Nephron progenitor cell (in vitro differentiated cells): Measurements from ENCODE around the gene GRIK4.

Source experiments
- DNase-seq: peaks from one replicate; pipeline ENCODE4 v3.0.0; 2021
- H3K27ac Mint-ChIP-seq: 2 replicates; pipeline ENCODE4 v1.8.0; 2021; ENCODE audit warnings: mild to moderate bottlenecking, moderate library complexity, mixed read lengths
- H3K27me3 Mint-ChIP-seq: 2 replicates; pipeline ENCODE4 v1.8.0; 2021; ENCODE audit warnings: mild to moderate bottlenecking, low read depth, mixed read lengths; ENCODE audit not compliant: poor library complexity
- H3K36me3 Mint-ChIP-seq: 2 replicates; pipeline ENCODE4 v1.8.0; 2021; ENCODE audit warnings: low read depth, mixed read lengths
- H3K4me1 Mint-ChIP-seq: 2 replicates; pipeline ENCODE4 v1.8.0; 2021; ENCODE audit warnings: mixed read lengths
- H3K4me3 Mint-ChIP-seq: 2 replicates; pipeline ENCODE4 v1.8.0; 2021; ENCODE audit warnings: mild to moderate bottlenecking, moderate library complexity, mixed read lengths
- H3K9me3 Mint-ChIP-seq: 2 replicates; pipeline ENCODE4 v1.8.0; 2021; ENCODE audit warnings: mild to moderate bottlenecking, moderate library complexity, mixed read lengths
- CTCF ChIP-seq: fragments of 200-600 bp; sonication (generic); IDR thresholded peaks from 2 replicates; pipeline ENCODE4 v1.5.0; 2021; ENCODE audit warnings: antibody characterized with exemption

Gene GRIK4

GRCh38 chr11:120766318-120766717, 254.8 kb downstream of the GRIK4 start:
- Mint-ChIP-seq H3K27ac (no peak overlapping the region), H3K4me3 (no peak overlapping the region), H3K4me1 (no peaks in the 10 kb centered on the region), H3K27me3 (peaks cover 2% of the 10 kb centered on the region), H3K36me3 (peaks cover 16% of the 10 kb centered on the region), H3K9me3 (peaks cover 62% of the 10 kb centered on the region)
- DNase-seq, result no peak
- TF ChIP-seq CTCF, result no peak

- H3K36me3 Mint-ChIP-seq, result peaks cover 16% of the 10 kb centered on the region
- H3K4me1 Mint-ChIP-seq, result no peaks in the 10 kb centered on the region
- DNase-seq, result no peak
- no peak overlapping the region for H3K4me3 Mint-ChIP-seq
- peaks cover 60% of the 10 kb centered on the region for H3K9me3 Mint-ChIP-seq
- no peak for TF ChIP-seq CTCF
- no peaks in the 10 kb centered on the region for H3K27me3 Mint-ChIP-seq
- H3K27ac Mint-ChIP-seq, result no peak overlapping the region
Measured at GRCh38 chr11:120768949-120769348, 257.4 kb downstream of the GRIK4 start.

- H3K4me1 Mint-ChIP-seq, result no peaks in the 10 kb centered on the region
- no peak for DNase-seq
- peaks cover 54% of the 10 kb centered on the region for H3K9me3 Mint-ChIP-seq
- TF ChIP-seq CTCF, result no peak
- no peaks in the 10 kb centered on the region for H3K27me3 Mint-ChIP-seq
- peaks cover 13% of the 10 kb centered on the region for H3K36me3 Mint-ChIP-seq
- H3K4me3 Mint-ChIP-seq, result no peak overlapping the region
- H3K27ac Mint-ChIP-seq, result no peak overlapping the region
Measured at GRCh38 chr11:120769906-120770305, 258.4 kb downstream of the GRIK4 start.

- Mint-ChIP-seq H3K4me1 (peaks cover 10% of the 10 kb centered on the region), H3K36me3 (peaks cover 9% of the 10 kb centered on the region), H3K27ac (no peak overlapping the region), H3K9me3 (peaks cover 43% of the 10 kb centered on the region), H3K4me3 (no peak overlapping the region), H3K27me3 (peaks cover 4% of the 10 kb centered on the region)
- TF ChIP-seq CTCF, result no peak
- DNase-seq, result no peak
Measured at GRCh38 chr11:120771551-120772060, 260.1 kb downstream of the GRIK4 start.

- Mint-ChIP-seq H3K27ac (no peak overlapping the region), H3K27me3 (peaks cover 4% of the 10 kb centered on the region), H3K4me3 (no peak overlapping the region), H3K36me3 (no peaks in the 10 kb centered on the region), H3K4me1 (peaks cover 15% of the 10 kb centered on the region), H3K9me3 (peaks cover 23% of the 10 kb centered on the region)
- no peak for DNase-seq
- TF ChIP-seq CTCF, result no peak
Measured at GRCh38 chr11:120773501-120774031, 262.0 kb downstream of the GRIK4 start.
